Hematopoietic multipotent progenitor cell treated with erythropoietin and hydrocortisone succinate and interleukin-3 and kit ligand, for 15 days (in vitro differentiated cells): Measurements from ENCODE around the gene CCDC137.

Source experiments
- DNase-seq: peaks from one replicate; pipeline ENCODE4 v3.0.0-alpha.2; 2015; ENCODE audit warnings: low spot score

CCDC137 gene

GRCh38 chr17:81716674-81716996 lies 50.1 kb downstream of the CCDC137 start:
- no peak for DNase-seq

GRCh38 chr17:81717049-81717765 lies 50.7 kb downstream of the CCDC137 start:
- no peak for DNase-seq

- DNase-seq, result no peak
Measured at GRCh38 chr17:81717766-81718089, 51.2 kb downstream of the CCDC137 start.

- no peak for DNase-seq
Measured at GRCh38 chr17:81719410-81720266, 53.1 kb downstream of the CCDC137 start.

GRCh38 chr17:81720267-81721071 lies 53.9 kb downstream of the CCDC137 start:
- DNase-seq, result no peak

GRCh38 chr17:81722184-81723120 lies 55.9 kb downstream of the CCDC137 start:
- peak; percentile 65 for DNase-seq
